HG02610 (cell line): ENCODE measurements around the gene NOL12.
"Not testable (repeated sequence)": the region's sequence is repeated elsewhere in the genome, so short reads cannot be mapped to it uniquely, and the experiment has no call there.

Source experiments
- ATAC-seq: cut with Tn5 transposase; IDR thresholded peaks from one replicate; pipeline ENCODE4 v1.9.1; 2021; ENCODE audit warnings: mild to moderate bottlenecking, moderate library complexity; ENCODE audit not compliant: unreplicated experiment

Gene NOL12

GRCh38 chr22:37678372-37678771 lies 7.8 kb upstream of the NOL12 start:
- no peak for ATAC-seq

- no peak for ATAC-seq
Observed at GRCh38 chr22:37679670-37680069, 6.5 kb upstream of the NOL12 start.

GRCh38 chr22:37680191-37680851 lies 5.8 kb upstream of the NOL12 start:
- no peak for ATAC-seq

- no peak for ATAC-seq
Observed at GRCh38 chr22:37681001-37681424, 5.1 kb upstream of the NOL12 start.

GRCh38 chr22:37681556-37682049 lies 4.5 kb upstream of the NOL12 start:
- no peak for ATAC-seq

- ATAC-seq, result no peak
Observed at GRCh38 chr22:37684803-37685615, 1.1 kb upstream of the NOL12 start.

- ATAC-seq, result no peak
Observed at GRCh38 chr22:37690407-37690806, 4.3 kb downstream of the NOL12 start.

- ATAC-seq, result no peak
Observed at GRCh38 chr22:37690901-37691504, 4.9 kb downstream of the NOL12 start.

GRCh38 chr22:37692627-37693285 lies 6.6 kb downstream of the NOL12 start:
- ATAC-seq, result no peak

GRCh38 chr22:37694131-37694530 lies 8.0 kb downstream of the NOL12 start:
- ATAC-seq, result not testable (repeated sequence)

- ATAC-seq, result not testable (repeated sequence)
Observed at GRCh38 chr22:37696260-37696656, 10.1 kb downstream of the NOL12 start.

- ATAC-seq, result peak; percentile 91
Observed at GRCh38 chr22:37696657-37697537, 10.8 kb downstream of the NOL12 start, which contains the start of gene TRIOBP. TRIOBP (plus strand) TSS chr22:37697048; CDS start chr22:37701366, 4,318 bp downstream.

GRCh38 chr22:37697538-37697835 lies 11.3 kb downstream of the NOL12 start:
- ATAC-seq, result no peak

- no peak for ATAC-seq
Observed at GRCh38 chr22:37701141-37701786, 15.1 kb downstream of the NOL12 start.

- ATAC-seq, result no peak
Observed at GRCh38 chr22:37703906-37704305, 17.8 kb downstream of the NOL12 start.

- ATAC-seq, result no peak
Observed at GRCh38 chr22:37704645-37705044, 18.5 kb downstream of the NOL12 start.

GRCh38 chr22:37705205-37705604 lies 19.1 kb downstream of the NOL12 start:
- ATAC-seq, result no peak

- no peak for ATAC-seq
Observed at GRCh38 chr22:37708580-37709444, 22.7 kb downstream of the NOL12 start.

GRCh38 chr22:37709445-37709765 lies 23.3 kb downstream of the NOL12 start:
- no peak for ATAC-seq
